HG03571 (cell line): Measurements from ENCODE around the gene ANO6.

Source experiments
- ATAC-seq: cut with Tn5 transposase; IDR thresholded peaks from one replicate; pipeline ENCODE4 v1.9.1; 2021; ENCODE audit not compliant: unreplicated experiment

The ANO6 gene

GRCh38 chr12:45276154-45276755, 60.4 kb downstream of the ANO6 start:
- no peak for ATAC-seq

- no peak for ATAC-seq
Observed at GRCh38 chr12:45278447-45278846, 62.6 kb downstream of the ANO6 start.

DNA sequence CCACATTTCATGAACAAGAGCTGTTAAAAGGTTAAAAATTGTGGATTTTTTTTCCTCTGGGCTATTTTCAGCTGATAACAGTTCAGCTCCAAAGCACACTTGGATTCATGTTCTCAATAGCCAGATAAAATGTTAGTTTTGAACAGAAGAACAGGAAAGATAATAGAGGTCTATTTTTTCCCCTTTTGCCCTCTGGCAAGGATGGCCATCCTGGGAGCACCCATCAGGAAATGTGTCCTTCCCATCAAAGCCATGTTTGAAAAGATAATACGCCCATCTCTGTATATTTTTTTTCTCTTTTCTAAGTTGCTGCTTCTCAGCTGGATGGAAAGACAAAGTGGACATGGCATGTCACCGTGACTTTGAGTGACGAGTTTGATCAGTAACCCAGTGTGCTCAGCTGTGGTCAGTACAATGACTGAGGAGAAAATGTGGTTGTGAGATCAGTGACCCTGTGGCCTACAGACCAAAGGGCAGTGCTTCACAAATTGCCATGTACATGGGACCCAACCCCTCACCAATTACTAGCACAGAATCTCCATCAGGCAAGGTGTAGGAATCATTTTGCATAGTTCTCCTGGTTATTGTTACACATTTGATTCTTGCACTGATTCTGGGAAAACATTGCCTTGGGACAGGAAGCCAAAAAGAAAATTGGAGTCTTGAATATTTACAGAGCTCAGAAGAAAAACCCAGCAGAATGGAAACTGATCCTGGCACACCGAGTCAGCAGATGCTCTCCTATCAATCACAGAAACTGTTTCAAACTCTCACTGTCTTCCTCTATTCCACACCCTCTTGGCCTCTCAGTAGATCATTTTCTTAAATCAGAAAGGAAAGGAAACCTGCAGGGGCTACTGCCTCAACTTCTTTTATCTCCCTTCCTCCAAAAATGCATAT, 64.3 kb downstream of the ANO6 start:
- ATAC-seq, result no peak

DNA sequence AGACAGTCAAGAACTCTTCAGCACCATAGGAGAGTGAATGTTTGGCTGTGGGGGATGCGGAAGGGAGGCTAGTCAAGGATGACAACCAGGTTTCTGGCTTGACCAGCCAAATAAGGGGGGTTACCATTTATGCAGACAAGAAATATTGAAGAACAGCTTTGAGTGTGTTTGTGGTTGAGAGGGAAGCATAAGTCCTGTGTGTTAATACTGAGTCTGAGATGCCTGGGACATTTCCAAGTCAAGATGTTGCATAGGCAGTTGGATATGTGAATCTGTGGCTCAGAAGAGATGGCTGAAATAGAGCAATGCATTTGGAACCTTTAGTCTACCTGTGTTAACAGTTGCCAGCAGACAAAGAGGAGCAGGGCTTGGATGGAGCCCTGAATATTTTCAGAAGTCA, 66.1 kb downstream of the ANO6 start:
- ATAC-seq, result no peak

- ATAC-seq, result no peak
Observed at GRCh38 chr12:45282411-45282810, 66.5 kb downstream of the ANO6 start.

DNA sequence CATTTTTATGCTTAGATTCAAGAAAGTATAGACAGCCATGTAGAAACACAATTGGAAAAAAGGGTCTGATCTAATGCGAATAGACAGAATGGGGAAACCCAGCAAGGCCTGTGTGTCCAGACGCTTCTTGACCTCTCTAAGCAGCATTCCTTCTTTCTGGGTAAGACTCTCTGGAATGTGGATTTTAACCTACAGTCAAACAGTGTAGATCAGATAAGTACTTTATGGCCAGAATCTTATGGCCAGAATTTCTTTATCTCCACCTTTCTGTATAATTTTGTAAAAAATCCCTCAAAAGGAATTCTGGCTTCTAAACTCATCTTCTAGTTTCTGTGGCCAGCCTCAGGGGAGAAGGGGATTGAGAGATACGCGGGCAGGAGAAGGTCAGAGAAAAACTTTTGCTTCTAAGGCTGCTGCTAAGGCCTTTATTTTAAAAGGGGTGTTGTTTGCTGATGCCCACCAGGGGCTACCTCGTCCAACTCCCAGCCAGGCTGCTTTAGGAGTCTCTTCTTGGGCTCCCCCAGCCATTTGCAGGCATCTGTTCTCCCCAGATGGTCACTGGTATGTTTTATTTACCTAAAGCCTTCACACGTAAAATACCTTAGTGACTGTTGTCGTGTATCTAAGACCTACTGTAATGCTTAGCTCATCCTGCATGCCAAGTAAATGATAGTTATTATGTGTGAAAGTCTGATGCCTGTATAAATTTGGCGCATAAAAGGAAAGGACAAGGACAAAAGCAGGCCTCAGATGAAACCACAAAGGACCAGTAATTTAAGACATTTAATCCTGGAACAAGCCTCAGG, 68.4 kb downstream of the ANO6 start:
- ATAC-seq, result no peak

DNA sequence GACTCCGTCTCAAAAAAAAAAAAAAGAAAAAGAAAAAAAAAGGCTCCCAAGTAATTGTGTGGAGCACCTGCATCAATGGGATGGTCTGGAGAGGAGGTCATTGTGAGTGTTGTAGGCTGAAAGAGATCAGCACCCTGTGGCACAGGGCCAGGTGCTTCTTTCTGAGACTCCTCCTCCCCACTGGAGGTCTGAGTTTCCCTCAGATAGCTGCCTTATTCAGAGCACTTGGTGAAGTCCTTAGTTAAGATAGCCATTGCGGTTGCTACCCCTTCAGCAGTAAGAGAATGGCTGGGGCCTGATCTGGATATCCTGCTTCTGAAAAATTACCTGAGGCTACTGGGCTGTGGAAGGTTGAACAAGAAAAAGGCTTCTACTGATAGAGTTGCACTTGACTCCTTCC, 69.8 kb downstream of the ANO6 start:
- ATAC-seq, result no peak

- no peak for ATAC-seq
Observed at GRCh38 chr12:45286621-45287020, 70.7 kb downstream of the ANO6 start.

DNA sequence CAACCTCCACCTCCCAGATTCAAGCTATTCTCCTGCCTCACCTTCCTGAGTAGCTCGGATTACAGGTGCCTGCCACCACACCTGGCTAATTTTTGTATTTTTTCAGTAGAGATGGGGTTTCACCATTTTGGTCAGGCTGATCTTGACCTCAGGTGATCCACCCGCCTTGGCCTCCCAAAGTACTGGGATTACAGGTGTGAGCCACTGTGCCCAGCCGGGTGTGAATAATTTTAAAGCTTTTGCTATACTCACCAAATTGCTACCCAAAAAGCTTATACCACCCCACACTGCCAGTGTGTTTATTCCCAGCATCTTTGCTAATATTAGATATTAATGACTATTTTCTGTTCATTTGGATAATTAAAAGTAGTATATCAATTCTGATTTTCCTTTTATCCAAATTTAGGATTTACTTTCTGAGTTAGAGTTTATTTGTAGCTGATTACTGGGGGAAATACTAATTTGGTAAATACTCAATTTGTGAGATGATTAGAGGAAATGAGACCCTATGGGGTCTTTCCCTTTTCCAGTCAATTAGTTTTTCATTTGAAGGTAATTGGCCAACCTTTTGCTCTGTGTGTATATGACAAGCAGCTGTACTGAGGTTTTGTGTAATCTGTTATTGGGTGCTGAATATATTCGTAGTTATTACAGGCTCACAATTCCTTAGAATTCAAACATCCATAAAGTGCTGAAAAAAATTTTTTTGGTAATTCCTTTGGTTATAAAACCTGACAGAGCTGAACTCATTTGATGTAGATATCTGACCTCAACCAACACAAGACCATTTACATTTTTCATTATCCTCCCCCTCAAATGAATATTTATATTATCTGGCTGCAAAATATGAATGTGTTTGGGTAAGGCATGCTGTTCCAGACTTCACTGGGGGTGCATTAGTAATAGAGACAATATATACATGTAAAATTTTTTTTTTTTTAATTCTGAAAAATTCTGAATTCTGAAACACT, 73.6 kb downstream of the ANO6 start:
- no peak for ATAC-seq

DNA sequence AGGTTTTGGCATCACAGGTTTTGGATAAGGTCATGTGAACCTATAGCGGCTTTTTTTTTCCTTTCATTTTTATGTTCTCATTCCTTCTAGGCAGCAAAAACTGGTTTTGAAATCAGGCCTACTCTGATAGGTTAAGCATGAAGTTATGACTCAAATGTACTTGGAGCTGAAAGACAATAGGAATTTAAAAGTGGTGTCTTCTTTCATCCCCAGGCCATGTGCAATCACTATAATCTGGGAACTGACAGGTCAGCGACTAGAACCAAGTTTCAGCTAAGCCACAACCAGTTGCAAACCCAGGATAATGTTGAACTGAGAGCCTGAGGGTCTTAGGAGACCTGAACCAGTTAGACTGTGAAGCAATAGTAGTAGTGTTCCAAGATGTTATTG, 74.3 kb downstream of the ANO6 start:
- no peak for ATAC-seq

DNA sequence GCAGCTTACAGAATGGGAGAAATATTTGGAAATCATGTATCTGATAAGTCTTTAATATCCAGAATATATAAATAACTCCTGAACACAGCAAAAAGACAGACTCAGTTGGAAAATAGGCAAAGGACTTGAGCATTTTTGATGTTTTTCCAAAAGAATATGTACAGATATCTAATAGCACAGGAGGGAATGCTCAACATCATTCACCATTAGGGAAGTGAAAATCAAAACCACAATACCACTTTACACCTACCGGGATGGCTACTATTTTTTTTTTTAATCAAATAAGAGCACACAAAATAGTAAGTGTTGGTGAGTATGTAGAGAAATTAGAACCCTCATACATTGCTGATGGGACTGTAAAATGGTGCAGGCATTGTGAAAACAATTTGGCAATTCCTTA, 75.6 kb downstream of the ANO6 start:
- ATAC-seq, result no peak

DNA sequence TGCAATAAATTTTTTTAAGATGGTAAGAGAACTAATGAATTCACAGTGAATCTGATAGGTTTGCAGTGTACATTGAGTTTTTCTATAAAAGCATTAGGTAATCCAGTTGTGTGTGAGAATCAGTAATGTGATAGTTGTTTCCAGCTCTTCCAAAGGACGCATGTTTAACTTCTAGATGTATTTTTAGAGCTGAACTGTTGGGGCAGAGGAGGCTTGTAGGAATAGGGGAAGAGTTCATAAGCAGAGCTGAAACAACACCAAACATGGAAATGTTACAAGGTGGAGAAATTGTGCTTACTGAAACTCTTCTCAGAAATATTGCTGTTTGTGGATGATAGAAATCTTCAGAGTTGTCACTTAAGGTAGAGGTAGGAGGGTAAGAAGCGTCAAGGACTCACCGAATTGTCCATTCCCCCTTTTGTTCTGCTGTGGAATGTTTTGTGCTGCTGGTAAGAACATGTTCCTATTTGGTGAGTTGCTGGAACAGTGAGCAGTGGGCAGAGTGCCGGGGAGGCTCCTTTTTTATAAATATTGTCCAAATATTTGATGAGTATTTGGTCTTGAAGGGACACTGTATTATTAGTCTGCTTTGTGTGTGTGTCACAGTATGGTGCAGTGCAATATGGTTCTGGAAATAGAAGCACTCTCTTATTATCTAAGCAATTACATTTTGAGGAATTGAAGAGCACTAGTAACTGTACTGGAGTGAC, 76.7 kb downstream of the ANO6 start:
- no peak for ATAC-seq

GRCh38 chr12:45294906-45295305, 79.0 kb downstream of the ANO6 start:
- no peak for ATAC-seq

DNA sequence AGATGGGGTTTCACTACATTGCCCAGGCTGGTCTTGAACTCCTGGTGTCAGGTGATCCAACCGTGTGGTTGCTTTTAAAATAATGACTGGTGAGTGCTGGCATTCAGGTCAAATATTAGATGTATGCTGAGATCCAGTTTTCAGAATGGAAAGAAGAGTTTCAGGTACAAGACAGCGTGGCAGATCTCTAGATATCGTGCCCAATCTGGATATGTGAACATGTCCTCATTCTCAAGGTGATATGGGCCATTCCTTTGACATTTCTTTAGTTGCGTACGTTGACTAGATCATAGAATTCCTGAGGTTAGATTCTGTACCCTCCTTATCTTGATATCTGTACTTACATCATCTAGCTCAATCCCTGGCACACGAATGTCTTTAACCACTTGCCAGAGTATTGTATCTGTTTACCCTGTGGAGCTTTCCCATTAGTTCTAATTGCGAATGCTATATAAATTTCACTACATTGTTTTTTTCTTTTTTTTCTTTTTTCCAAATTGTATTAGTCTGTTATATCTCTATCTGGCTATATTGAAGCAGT, 80.2 kb downstream of the ANO6 start:
- no peak for ATAC-seq

- ATAC-seq, result no peak
Observed at GRCh38 chr12:45298047-45298446, 82.2 kb downstream of the ANO6 start.

- no peak for ATAC-seq
Observed at GRCh38 chr12:45298721-45299692, 83.1 kb downstream of the ANO6 start.

GRCh38 chr12:45302621-45303369, 86.9 kb downstream of the ANO6 start:
- ATAC-seq, result no peak

GRCh38 chr12:45303945-45304344, 88.0 kb downstream of the ANO6 start:
- no peak for ATAC-seq
